Prostate gland (tissue), 2 donors: Measurements from ENCODE around the gene TRIM27. TPM values are rescaled to one million over a fixed set of nuclear protein-coding genes. Genes with fewer than 3 reads are reported as not detected.
"Not testable (repeated sequence)": the region's sequence is repeated elsewhere in the genome, so short reads cannot be mapped to it uniquely, and the experiment has no call there.

ENCODE experiments used
- DNase-seq: peaks from one replicate; pipeline ENCODE4 v3.0.0-alpha.2; 2019; ENCODE audit warnings: low spot score
- H3K27ac ChIP-seq, 2 donors: fragments of 200-600 bp; sonication (generic); 2 replicates each; pipeline ENCODE4 v1.5.1; 2017 to 2019
- H3K27me3 ChIP-seq: fragments of 200-600 bp; sonication (generic); replicated peaks from 2 replicates; pipeline ENCODE4 v1.5.1; 2019; ENCODE audit not compliant: insufficient read depth
- H3K36me3 ChIP-seq, 2 donors: fragments of 200-600 bp; sonication (generic); 1 replicate in 1 of 2; 2 replicates in 1 of 2; pipeline versions ENCODE4 v1.5.1 to v1.8.1; 2017 to 2019
- H3K4me1 ChIP-seq: fragments of 200-600 bp; sonication (generic); replicated peaks from 2 replicates; pipeline ENCODE4 v1.5.1; 2019
- H3K4me3 ChIP-seq, 2 donors: fragments of 200-600 bp; sonication (generic); 2 replicates each; pipeline ENCODE4 v1.5.1; 2017 to 2019
- H3K9me3 ChIP-seq: fragments of 200-600 bp; sonication (generic); 2 replicates; pipeline ENCODE4 v1.5.1; 2017
- CTCF ChIP-seq, 4 experiments: fragments of 200-600 bp in 2 of 4; fragments of 450-650 bp in 2 of 4; sonication (generic) in 2 of 4; IDR thresholded peaks; 1 replicate in 3 of 4; 2 replicates in 1 of 4; pipeline ENCODE4 v1.5.1; 2016 to 2019; ENCODE audit warnings: antibody characterized with exemption in 4 of 4, mild to moderate bottlenecking in 2 of 4, moderate library complexity in 2 of 4
- POLR2A ChIP-seq: fragments of 450-650 bp; IDR thresholded peaks from one replicate; pipeline ENCODE4 v1.6.1; 2016; ENCODE audit warnings: antibody characterized with exemption, mild to moderate bottlenecking
- POLR2AphosphoS5 ChIP-seq: sonication (generic); formaldehyde crosslinking; IDR thresholded peaks from one replicate; pipeline ENCODE4 v1.6.1; 2017; ENCODE audit warnings: antibody characterized with exemption
- WGBS: methylation state at CpG from one replicate; pipeline ENCODE4 v1.1.5; 2018; 5-methylcytosine and 5-hydroxymethylcytosine counted together
- intact Hi-C: fragments of 100-400 bp; cut with DNase I; formaldehyde crosslinking; loops from one replicate; pipeline ENCODE4 v1.14.2; 2022
- total RNA-seq, 2 donors: library from RNA; depleted of rRNA; stranded (reverse); fragments of >200 nt; gene quantifications; one replicate each; pipeline ENCODE4 v1.1.0, GENCODE V29; 2016

Gene TRIM27
- total RNA-seq, 2 donors from 2014 or later: 79.2 to 85.7 TPM

GRCh38 chr6:28960846-28961500 is 37.2 kb upstream of the TRIM27 start:
- intact Hi-C loops: no loop called here
- no peak for DNase-seq
- TF ChIP-seq POLR2AphosphoS5: no peak
- TF ChIP-seq POLR2A: no peak
- no peak for TF ChIP-seq CTCF (IDR thresholded peaks at IDR 0.05)
- H3K27me3 ChIP-seq: no peaks in the 10 kb centered on the region
- H3K27ac ChIP-seq: no peak overlapping the region
- H3K36me3 ChIP-seq: no peaks in the 10 kb centered on the region
- no peaks in the 10 kb centered on the region for H3K9me3 ChIP-seq
- no peaks in the 10 kb centered on the region for H3K4me1 ChIP-seq
- 89% methylated on average over 4 of the region's 4 CpGs for WGBS
- no peak overlapping the region for H3K4me3 ChIP-seq

DNA sequence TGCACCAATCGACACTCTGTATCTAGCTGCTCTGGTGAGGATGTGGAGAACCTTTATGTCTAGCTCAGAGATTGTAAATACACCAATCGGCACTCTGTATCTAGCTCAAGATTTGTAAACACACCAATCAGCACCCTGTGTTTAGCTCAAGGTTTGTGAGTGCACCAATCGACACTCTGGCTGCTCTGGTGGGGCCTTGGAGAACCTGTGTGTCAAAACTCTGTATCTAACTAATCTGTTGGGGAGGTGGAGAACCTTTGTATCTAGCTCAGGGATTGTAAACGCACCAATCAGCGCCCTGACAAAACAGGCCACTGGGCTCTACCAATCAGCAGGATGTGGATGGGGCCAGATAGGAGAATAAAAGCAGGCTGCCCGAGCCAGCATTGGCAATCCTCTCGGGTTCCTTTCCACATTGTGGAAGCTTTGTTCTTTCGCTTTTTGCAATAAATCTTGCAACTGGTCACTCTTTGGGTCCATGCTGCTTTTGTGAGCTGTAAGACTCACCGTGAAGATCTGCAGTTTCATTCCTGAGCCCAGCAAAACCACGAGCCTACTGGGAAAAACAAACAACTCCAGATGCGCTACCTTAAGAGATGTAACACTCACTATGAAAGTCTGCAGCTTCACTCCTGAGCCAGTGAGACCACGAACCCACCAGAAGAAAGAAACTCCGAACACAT is 34.9 kb upstream of the TRIM27 start:
- H3K27me3 ChIP-seq, H3K4me3 ChIP-seq, H3K27ac ChIP-seq, H3K4me1 ChIP-seq, H3K36me3 ChIP-seq, intact Hi-C loops, DNase-seq, H3K9me3 ChIP-seq: not testable (repeated sequence)
- WGBS: 87% methylated on average over 13 of the region's 13 CpGs

GRCh38 chr6:28957795-28958314 is 34.1 kb upstream of the TRIM27 start:
- H3K27me3 ChIP-seq, H3K27ac ChIP-seq, H3K36me3 ChIP-seq, intact Hi-C loops, H3K4me3 ChIP-seq, H3K9me3 ChIP-seq, H3K4me1 ChIP-seq, DNase-seq: not testable (repeated sequence)
- 95% methylated on average over 18 of the region's 24 CpGs for WGBS

- TF ChIP-seq CTCF (IDR thresholded peaks at IDR 0.05) (no peak), POLR2A (no peak), POLR2AphosphoS5 (no peak)
- H3K27ac ChIP-seq: no peak overlapping the region
- WGBS: 76% methylated on average over 3 of the region's 3 CpGs
- H3K27me3 ChIP-seq: no peaks in the 10 kb centered on the region
- H3K9me3 ChIP-seq: no peaks in the 10 kb centered on the region
- DNase-seq: no peak
- intact Hi-C loops: no loop called here
- H3K4me3 ChIP-seq: no peak overlapping the region
- H3K4me1 ChIP-seq: no peaks in the 10 kb centered on the region
- no peaks in the 10 kb centered on the region for H3K36me3 ChIP-seq
These were observed 32.5 kb upstream of the TRIM27 start for GRCh38 chr6:28956331-28956730.

- Histone ChIP-seq H3K9me3 (no peaks in the 10 kb centered on the region), H3K27ac (no peak overlapping the region), H3K4me3 (peak overlapping the region; percentile 2 to 34), H3K36me3 (no peaks in the 10 kb centered on the region), H3K27me3 (no peaks in the 10 kb centered on the region), H3K4me1 (no peaks in the 10 kb centered on the region)
- DNase-seq: no peak
- WGBS: 2% methylated on average over 22 of the region's 22 CpGs
- TF ChIP-seq POLR2AphosphoS5 (no peak), CTCF (IDR thresholded peaks at IDR 0.05) (no peak), POLR2A (no peak)
- intact Hi-C loops: no loop called here
These were observed 29.9 kb upstream of the TRIM27 start for GRCh38 chr6:28953585-28954258.
